ENCODE measurements around the gene SMYD3. TPM values are rescaled to one million over a fixed set of nuclear protein-coding genes. Genes with fewer than 3 reads are reported as not detected.

SMYD3 gene
- total and polyA plus RNA-seq, 2 experiments from 2014 or later: 30.8 to 68.5 TPM

DNA sequence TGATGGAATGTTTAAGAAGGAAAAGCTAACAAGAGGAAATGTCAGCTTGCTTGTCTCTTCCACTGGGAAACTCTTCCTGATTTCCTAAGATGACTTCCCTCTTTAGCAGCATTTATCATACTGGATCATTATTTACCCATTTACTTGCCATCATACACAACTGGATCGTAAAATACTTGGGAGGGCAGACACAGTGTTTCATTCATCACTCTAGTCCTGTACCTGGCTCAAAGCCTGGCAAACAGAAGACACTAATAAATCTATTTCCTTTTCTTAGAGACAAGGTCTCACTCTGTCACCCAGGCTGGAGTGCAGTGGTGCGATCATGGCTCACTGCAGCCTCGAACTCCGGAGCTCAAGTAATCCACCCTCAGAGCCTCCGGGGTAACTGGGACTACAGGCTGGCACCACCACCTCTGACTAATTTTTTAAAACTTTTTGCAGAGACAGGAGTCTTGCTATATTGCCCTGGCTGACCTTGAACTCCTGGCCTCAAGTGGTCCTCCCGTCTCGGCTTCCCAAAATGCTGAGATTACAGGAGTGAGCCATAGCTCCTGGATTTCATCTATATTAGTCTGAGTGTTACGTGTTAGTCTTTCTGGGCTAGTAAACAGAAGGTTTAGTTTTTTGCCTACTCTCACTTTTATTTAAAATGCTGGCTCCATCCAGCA lies 574.6 kb downstream of the SMYD3 start:
- no peaks in the 10 kb centered on the region for H3K79me2 ChIP-seq
- TF ChIP-seq, protein P1, sequence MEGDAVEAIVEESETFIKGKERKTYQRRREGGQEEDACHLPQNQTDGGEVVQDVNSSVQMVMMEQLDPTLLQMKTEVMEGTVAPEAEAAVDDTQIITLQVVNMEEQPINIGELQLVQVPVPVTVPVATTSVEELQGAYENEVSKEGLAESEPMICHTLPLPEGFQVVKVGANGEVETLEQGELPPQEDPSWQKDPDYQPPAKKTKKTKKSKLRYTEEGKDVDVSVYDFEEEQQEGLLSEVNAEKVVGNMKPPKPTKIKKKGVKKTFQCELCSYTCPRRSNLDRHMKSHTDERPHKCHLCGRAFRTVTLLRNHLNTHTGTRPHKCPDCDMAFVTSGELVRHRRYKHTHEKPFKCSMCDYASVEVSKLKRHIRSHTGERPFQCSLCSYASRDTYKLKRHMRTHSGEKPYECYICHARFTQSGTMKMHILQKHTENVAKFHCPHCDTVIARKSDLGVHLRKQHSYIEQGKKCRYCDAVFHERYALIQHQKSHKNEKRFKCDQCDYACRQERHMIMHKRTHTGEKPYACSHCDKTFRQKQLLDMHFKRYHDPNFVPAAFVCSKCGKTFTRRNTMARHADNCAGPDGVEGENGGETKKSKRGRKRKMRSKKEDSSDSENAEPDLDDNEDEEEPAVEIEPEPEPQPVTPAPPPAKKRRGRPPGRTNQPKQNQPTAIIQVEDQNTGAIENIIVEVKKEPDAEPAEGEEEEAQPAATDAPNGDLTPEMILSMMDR (IDR thresholded peaks at IDR 0.05; ENCODE audit: poor library complexity): no peak
- 88% methylated on average over 8 of the region's 8 CpGs for WGBS (ENCODE audit: low lambda C conversion rate, missing lambda C conversion rate)
- H3K27me3 ChIP-seq: no peaks in the 10 kb centered on the region
- H3K4me3 ChIP-seq: no peak overlapping the region
- H4K20me1 ChIP-seq (ENCODE audit: insufficient read depth, poor library complexity, severe bottlenecking): no peaks in the 10 kb centered on the region
- peaks cover 2% of the 10 kb centered on the region for H3K4me1 ChIP-seq (ENCODE audit: insufficient read depth)
- DNase-seq (ENCODE audit: low spot score): no peak
- no peaks in the 10 kb centered on the region for H3K9me2 ChIP-seq (replicated peaks; ENCODE audit: insufficient read depth)
- H3K27ac ChIP-seq: no peak overlapping the region
- H3K36me3 ChIP-seq (replicated peaks; ENCODE audit: insufficient read depth, low read depth): no peaks in the 10 kb centered on the region
- no peak overlapping the region for H3K4me2 ChIP-seq
- H2AFZ ChIP-seq: no peak overlapping the region
- H3K9me3 ChIP-seq (ENCODE audit: low read depth): no peaks in the 10 kb centered on the region

DNA sequence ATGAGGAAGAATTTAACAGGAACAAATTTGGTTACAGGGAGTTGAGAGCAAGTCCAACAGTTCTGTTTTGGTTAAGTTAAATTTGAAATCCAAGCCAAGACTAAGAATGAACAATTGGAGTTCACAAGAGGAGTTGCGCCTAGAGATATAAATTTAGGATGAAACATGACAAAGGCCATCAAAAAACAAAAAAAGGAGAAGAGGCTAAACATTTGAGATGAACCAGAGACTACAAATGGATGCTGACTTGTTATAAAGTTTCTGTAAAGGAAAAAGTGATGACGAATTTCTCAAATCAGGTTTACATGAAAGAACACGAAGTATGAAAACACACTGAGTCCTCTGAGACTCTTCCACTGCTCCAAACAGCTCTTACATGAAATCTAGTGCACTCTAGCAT lies 575.6 kb downstream of the SMYD3 start:
- no peak overlapping the region for H3K27ac ChIP-seq
- 93% methylated on average over 3 of the region's 3 CpGs for WGBS (ENCODE audit: low lambda C conversion rate, missing lambda C conversion rate)
- H3K9me2 ChIP-seq (replicated peaks; ENCODE audit: insufficient read depth): no peaks in the 10 kb centered on the region
- H4K20me1 ChIP-seq (ENCODE audit: insufficient read depth, poor library complexity, severe bottlenecking): no peaks in the 10 kb centered on the region
- DNase-seq (ENCODE audit: low spot score): no peak
- TF ChIP-seq, protein P1 (IDR thresholded peaks at IDR 0.05; ENCODE audit: poor library complexity): no peak
- TF ChIP-seq EZH2 (IDR thresholded peaks at IDR 0.05; ENCODE audit: borderline replicate concordance): no peak
- no peak for TF ChIP-seq EZH2phosphoT487 (IDR thresholded peaks at IDR 0.05; ENCODE audit: low read depth, severe bottlenecking, unreplicated experiment)
- H3K9me3 ChIP-seq (ENCODE audit: low read depth): no peaks in the 10 kb centered on the region
- H3K4me3 ChIP-seq: no peak overlapping the region
- no peaks in the 10 kb centered on the region for H3K36me3 ChIP-seq (replicated peaks; ENCODE audit: insufficient read depth, low read depth)
- H3K4me1 ChIP-seq (ENCODE audit: insufficient read depth): peaks cover 6% of the 10 kb centered on the region
- no peaks in the 10 kb centered on the region for H3K27me3 ChIP-seq
- no peak overlapping the region for H3K4me2 ChIP-seq
- H3K79me2 ChIP-seq: no peaks in the 10 kb centered on the region
- H2AFZ ChIP-seq: no peak overlapping the region

DNA sequence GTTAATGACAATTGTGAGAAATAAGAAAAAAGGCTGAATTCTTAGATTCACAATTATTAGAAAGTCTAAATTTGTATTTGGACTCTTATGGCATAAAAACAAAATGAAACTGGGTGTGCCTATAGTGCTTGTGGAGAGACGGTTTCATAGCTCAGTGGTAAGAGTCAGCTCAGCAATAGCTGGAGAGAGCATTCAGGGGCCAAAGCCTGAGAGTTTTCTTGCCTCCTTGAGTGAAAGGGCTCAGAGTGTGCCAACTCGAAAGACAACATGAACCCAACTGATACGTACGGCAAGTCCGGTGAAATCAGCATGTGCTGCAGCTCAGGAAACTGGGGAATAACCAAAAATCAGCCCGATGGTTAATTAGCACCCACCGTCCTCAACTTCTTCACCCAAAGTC lies 577.9 kb downstream of the SMYD3 start:
- Histone ChIP-seq H3K36me3 (replicated peaks; ENCODE audit: insufficient read depth, low read depth) (no peaks in the 10 kb centered on the region), H3K27ac (no peak overlapping the region), H3K9me3 (ENCODE audit: low read depth) (no peaks in the 10 kb centered on the region), H3K4me2 (no peak overlapping the region), H3K79me2 (no peaks in the 10 kb centered on the region), H3K4me3 (no peak overlapping the region), H3K27me3 (no peaks in the 10 kb centered on the region), H4K20me1 (ENCODE audit: insufficient read depth, poor library complexity, severe bottlenecking) (no peaks in the 10 kb centered on the region), H3K9me2 (replicated peaks; ENCODE audit: insufficient read depth) (no peaks in the 10 kb centered on the region), H3K4me1 (ENCODE audit: insufficient read depth) (peaks cover 6% of the 10 kb centered on the region), H2AFZ (no peak overlapping the region)
- TF ChIP-seq EZH2phosphoT487 (IDR thresholded peaks at IDR 0.05; ENCODE audit: low read depth, severe bottlenecking, unreplicated experiment) (no peak), EZH2 (IDR thresholded peaks at IDR 0.05; ENCODE audit: borderline replicate concordance) (no peak)
- TF ChIP-seq, protein P1 (IDR thresholded peaks at IDR 0.05; ENCODE audit: poor library complexity): no peak
- no peak for DNase-seq (ENCODE audit: low spot score)
- WGBS (ENCODE audit: low lambda C conversion rate, missing lambda C conversion rate): 99% methylated on average over 7 of the region's 7 CpGs

All from hepatocyte (in vitro differentiated cells).